Breast epithelium (tissue), 3 donors: Measurements from ENCODE around the gene ACTN4.

ENCODE experiments used
- POLR2A ChIP-seq: fragments of 450-650 bp; IDR thresholded peaks from one replicate; pipeline ENCODE4 v1.6.1; 2016; ENCODE audit warnings: antibody characterized with exemption, mild to moderate bottlenecking, moderate library complexity
- POLR2AphosphoS5 ChIP-seq, 3 donors: sonication (generic); formaldehyde crosslinking; IDR thresholded peaks; one replicate each; pipeline ENCODE4 v1.6.1; 2017; ENCODE audit warnings: antibody characterized with exemption in 3 of 3
- TF ChIP-seq, protein P1 (sequence below), 3 donors: fragments of 450-650 bp; IDR thresholded peaks; one replicate each; pipeline ENCODE4 v1.5.1; 2016 to 2017; ENCODE audit warnings: antibody characterized with exemption in 3 of 3, mild to moderate bottlenecking in 3 of 3, moderate library complexity in 3 of 3

DNA sequence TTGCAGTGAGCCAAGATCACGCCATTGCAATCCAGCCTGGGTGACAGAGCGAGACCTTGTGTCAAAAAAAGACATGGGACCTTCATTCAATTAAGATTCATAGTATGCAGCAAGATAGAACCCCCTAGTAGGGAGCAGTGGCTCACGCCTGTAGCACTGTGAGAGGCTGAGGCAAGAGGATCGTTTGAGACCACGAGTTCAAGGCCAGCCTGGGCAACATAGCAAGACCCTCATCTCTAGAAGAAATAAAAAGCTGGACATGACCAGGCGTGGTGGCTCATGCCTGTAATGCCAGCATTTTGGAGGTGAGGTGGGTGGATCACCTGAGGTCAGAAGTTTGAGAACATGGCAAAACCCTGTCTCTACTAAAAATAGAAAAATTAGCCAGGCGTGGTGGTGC, 133.0 kb downstream of the ACTN4 start:
- TF ChIP-seq, protein P1, sequence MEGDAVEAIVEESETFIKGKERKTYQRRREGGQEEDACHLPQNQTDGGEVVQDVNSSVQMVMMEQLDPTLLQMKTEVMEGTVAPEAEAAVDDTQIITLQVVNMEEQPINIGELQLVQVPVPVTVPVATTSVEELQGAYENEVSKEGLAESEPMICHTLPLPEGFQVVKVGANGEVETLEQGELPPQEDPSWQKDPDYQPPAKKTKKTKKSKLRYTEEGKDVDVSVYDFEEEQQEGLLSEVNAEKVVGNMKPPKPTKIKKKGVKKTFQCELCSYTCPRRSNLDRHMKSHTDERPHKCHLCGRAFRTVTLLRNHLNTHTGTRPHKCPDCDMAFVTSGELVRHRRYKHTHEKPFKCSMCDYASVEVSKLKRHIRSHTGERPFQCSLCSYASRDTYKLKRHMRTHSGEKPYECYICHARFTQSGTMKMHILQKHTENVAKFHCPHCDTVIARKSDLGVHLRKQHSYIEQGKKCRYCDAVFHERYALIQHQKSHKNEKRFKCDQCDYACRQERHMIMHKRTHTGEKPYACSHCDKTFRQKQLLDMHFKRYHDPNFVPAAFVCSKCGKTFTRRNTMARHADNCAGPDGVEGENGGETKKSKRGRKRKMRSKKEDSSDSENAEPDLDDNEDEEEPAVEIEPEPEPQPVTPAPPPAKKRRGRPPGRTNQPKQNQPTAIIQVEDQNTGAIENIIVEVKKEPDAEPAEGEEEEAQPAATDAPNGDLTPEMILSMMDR (IDR thresholded peaks at IDR 0.05), result no peak
- TF ChIP-seq POLR2A (no peak), POLR2AphosphoS5 (IDR thresholded peaks at IDR 0.05) (no peak)
